ENCODE data around the gene DNAH7. TPM values are rescaled to one million over a fixed set of nuclear protein-coding genes. Genes with fewer than 3 reads are reported as not detected.

The DNAH7 gene
- total and polyA plus RNA-seq, 2 donors (not counting 3 experiments of a cell fraction or from before 2014, with no cell fraction given), result 0.15 to 0.24 TPM

DNA sequence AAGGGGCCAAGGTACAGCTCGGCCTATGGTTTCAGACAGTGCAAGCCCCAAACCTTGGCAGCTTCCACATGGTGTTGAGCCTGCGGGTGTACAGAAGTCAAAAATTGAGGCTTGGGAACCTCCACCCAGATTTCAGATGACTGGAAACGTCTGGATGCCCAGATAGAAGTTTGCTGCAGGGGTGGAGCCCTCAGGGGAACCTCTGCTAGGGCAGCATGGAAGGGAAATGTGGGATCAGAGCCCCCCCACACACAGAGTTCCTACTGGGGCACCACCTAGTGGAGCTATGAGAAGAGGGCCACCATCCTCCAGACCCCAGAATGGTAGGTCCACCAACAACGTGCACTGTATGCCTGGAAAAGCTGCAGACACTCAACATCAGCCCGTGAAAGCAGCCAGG, 15.0 kb upstream of the DNAH7 start:
- CTCF ChIA-PET, result no interaction called here
- DNase-seq (ENCODE audit: low read depth, low spot score) (no peak), FAIRE-seq (no peak)
- Histone ChIP-seq H3K9me3 (replicated peaks; ENCODE audit: control insufficient read depth, insufficient read depth, low read length) (no peaks in the 10 kb centered on the region), H3K27ac (ENCODE audit: insufficient read depth, low read depth, low read length) (no peak overlapping the region), H2AFZ (ENCODE audit: low read depth, low read length) (no peak overlapping the region), H3K4me3 (replicated peaks in 1 of 3; ENCODE audit: insufficient read depth in 1 of 3, low read depth in 1 of 3, low read length in 3 of 3) (no peak overlapping the region), H3K36me3 (ENCODE audit: control insufficient read depth in 2 of 2, extremely low read depth in 1 of 2, insufficient read depth in 2 of 2, low read length in 2 of 2) (no peaks in the 10 kb centered on the region), H3K9me1 (replicated peaks; ENCODE audit: control insufficient read depth, extremely low read depth, insufficient read depth, low read length) (no peaks in the 10 kb centered on the region), H3K4me2 (ENCODE audit: insufficient read depth, low read length) (no peak overlapping the region), H3K79me2 (ENCODE audit: control insufficient read depth, insufficient read depth, low read length) (no peaks in the 10 kb centered on the region), H3K27me3 (ENCODE audit: control insufficient read depth in 2 of 2, insufficient read depth in 2 of 2, low read length in 2 of 2) (no peaks in the 10 kb centered on the region), H3K9ac (replicated peaks; ENCODE audit: extremely low read depth, insufficient read depth, low read length) (no peak overlapping the region), H4K20me1 (replicated peaks; ENCODE audit: control insufficient read depth, extremely low read depth, insufficient read depth, low read length) (no peaks in the 10 kb centered on the region), H3K4me1 (ENCODE audit: control insufficient read depth, extremely low read depth, insufficient read depth, low read length) (no peaks in the 10 kb centered on the region)
- BruUV-seq (replicated peaks), result no TSS peak
- dilution Hi-C loops (cut with MboI; ENCODE audit: extremely low pct_ligation_motif_present, low sequenced_read_pairs), result no loop called here
- POLR2A ChIA-PET, result no interaction called here
- intact Hi-C loops (cut with micrococcal nuclease), result no loop called here
- no peak for TF ChIP-seq GATA2 (IDR thresholded peaks at IDR 0.05; ENCODE audit: insufficient read depth, insufficient read length, low read depth, low read length)
- TF ChIP-seq MYC (IDR thresholded peaks at IDR 0.05; ENCODE audit: low read depth, low read length), result no peak
- TF ChIP-seq POLR2A (IDR thresholded peaks at IDR 0.05; ENCODE audit: low read depth, low read length), result no peak
- no peak for TF ChIP-seq FOS (IDR thresholded peaks at IDR 0.05; ENCODE audit: borderline replicate concordance, insufficient read depth, low read length)
- TF ChIP-seq POLR2AphosphoS5 (IDR thresholded peaks at IDR 0.05; ENCODE audit: insufficient read depth, low read depth, low read length), result no peak
- no peak for TF ChIP-seq JUN (IDR thresholded peaks at IDR 0.05; ENCODE audit: borderline replicate concordance, insufficient read depth, insufficient read length, low read depth)
- no peak for TF ChIP-seq EZH2 (IDR thresholded peaks at IDR 0.05; ENCODE audit: borderline replicate concordance, low read depth, low read length, severe bottlenecking)
- TF ChIP-seq, protein P1, sequence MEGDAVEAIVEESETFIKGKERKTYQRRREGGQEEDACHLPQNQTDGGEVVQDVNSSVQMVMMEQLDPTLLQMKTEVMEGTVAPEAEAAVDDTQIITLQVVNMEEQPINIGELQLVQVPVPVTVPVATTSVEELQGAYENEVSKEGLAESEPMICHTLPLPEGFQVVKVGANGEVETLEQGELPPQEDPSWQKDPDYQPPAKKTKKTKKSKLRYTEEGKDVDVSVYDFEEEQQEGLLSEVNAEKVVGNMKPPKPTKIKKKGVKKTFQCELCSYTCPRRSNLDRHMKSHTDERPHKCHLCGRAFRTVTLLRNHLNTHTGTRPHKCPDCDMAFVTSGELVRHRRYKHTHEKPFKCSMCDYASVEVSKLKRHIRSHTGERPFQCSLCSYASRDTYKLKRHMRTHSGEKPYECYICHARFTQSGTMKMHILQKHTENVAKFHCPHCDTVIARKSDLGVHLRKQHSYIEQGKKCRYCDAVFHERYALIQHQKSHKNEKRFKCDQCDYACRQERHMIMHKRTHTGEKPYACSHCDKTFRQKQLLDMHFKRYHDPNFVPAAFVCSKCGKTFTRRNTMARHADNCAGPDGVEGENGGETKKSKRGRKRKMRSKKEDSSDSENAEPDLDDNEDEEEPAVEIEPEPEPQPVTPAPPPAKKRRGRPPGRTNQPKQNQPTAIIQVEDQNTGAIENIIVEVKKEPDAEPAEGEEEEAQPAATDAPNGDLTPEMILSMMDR (IDR thresholded peaks at IDR 0.05; ENCODE audit: extremely low read depth in 1 of 2, insufficient read depth in 1 of 2, low read depth in 1 of 2, low read length in 2 of 2), result no peak
- TF ChIP-seq, protein P2, sequence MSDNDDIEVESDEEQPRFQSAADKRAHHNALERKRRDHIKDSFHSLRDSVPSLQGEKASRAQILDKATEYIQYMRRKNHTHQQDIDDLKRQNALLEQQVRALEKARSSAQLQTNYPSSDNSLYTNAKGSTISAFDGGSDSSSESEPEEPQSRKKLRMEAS (IDR thresholded peaks at IDR 0.05; ENCODE audit: insufficient read depth, insufficient read length), result no peak
